Activated T-cell treated with anti-CD3 and anti-CD28 coated beads for 24 hours (primary cell): ENCODE data around the gene TRAPPC11.

Source experiments
- DNase-seq: peaks from one replicate; pipeline ENCODE4 v3.0.0-alpha.2; 2020; ENCODE audit warnings: low read depth

TRAPPC11 gene

GRCh38 chr4:183637461-183637860, 21.6 kb upstream of the TRAPPC11 start:
- no peak for DNase-seq

GRCh38 chr4:183638436-183638835, 20.7 kb upstream of the TRAPPC11 start:
- no peak for DNase-seq

GRCh38 chr4:183639291-183639690, 19.8 kb upstream of the TRAPPC11 start:
- DNase-seq: no peak

- no peak for DNase-seq
These were observed 13.8 kb upstream of the TRAPPC11 start for GRCh38 chr4:183645326-183645725.

- no peak for DNase-seq
These were observed 1.5 kb upstream of the TRAPPC11 start for GRCh38 chr4:183657564-183657963.

GRCh38 chr4:183658362-183659028, 598 bp upstream of the TRAPPC11 start:
- peak; percentile 9 for DNase-seq

- DNase-seq: no peak
These were observed 764 bp downstream of the TRAPPC11 start for GRCh38 chr4:183659872-183660242.

- DNase-seq: no peak
These were observed 7.0 kb downstream of the TRAPPC11 start for GRCh38 chr4:183666088-183666487.

GRCh38 chr4:183670251-183670650, 11.2 kb downstream of the TRAPPC11 start:
- DNase-seq: no peak

GRCh38 chr4:183670960-183671555, 12.0 kb downstream of the TRAPPC11 start:
- no peak for DNase-seq

GRCh38 chr4:183674153-183674552, 15.1 kb downstream of the TRAPPC11 start:
- DNase-seq: no peak

GRCh38 chr4:183675625-183676024, 16.5 kb downstream of the TRAPPC11 start:
- no peak for DNase-seq

GRCh38 chr4:183681119-183681518, 22.0 kb downstream of the TRAPPC11 start:
- no peak for DNase-seq

GRCh38 chr4:183686461-183686860, 27.4 kb downstream of the TRAPPC11 start:
- no peak for DNase-seq

- DNase-seq: no peak
These were observed 29.1 kb downstream of the TRAPPC11 start for GRCh38 chr4:183688216-183688615.

GRCh38 chr4:183691006-183691405, 31.9 kb downstream of the TRAPPC11 start:
- no peak for DNase-seq

GRCh38 chr4:183691897-183692296, 32.8 kb downstream of the TRAPPC11 start:
- DNase-seq: no peak

GRCh38 chr4:183698909-183699308, 39.8 kb downstream of the TRAPPC11 start:
- DNase-seq: no peak

GRCh38 chr4:183700407-183700806, 41.3 kb downstream of the TRAPPC11 start:
- no peak for DNase-seq

- no peak for DNase-seq
These were observed 43.4 kb downstream of the TRAPPC11 start for GRCh38 chr4:183702492-183702891.

- DNase-seq: no peak
These were observed 55.5 kb downstream of the TRAPPC11 start for GRCh38 chr4:183714626-183715025.

- no peak for DNase-seq
These were observed 57.2 kb downstream of the TRAPPC11 start for GRCh38 chr4:183716302-183716701.

GRCh38 chr4:183718876-183719275, 59.8 kb downstream of the TRAPPC11 start:
- no peak for DNase-seq
